Right lobe of liver (tissue), 4 donors: ENCODE measurements around the gene EIF5B.

ENCODE experiments used
- CTCF ChIP-seq, 4 donors: fragments of 200-600 bp in 3 of 4; fragments of 450-650 bp in 1 of 4; IDR thresholded peaks; one replicate each; pipeline versions ENCODE4 v1.5.1 to v1.8.0; 2016 to 2022; ENCODE audit warnings: antibody characterized with exemption in 4 of 4, mild to moderate bottlenecking in 2 of 4
- POLR2A ChIP-seq: fragments of 450-650 bp; IDR thresholded peaks from one replicate; pipeline ENCODE4 v1.6.1; 2017; ENCODE audit warnings: antibody characterized with exemption, mild to moderate bottlenecking
- donor health status: DM: no; HTN: no; CAD: no.
- donor health status: DM: no; HTN: no; CAD: no.
- donor health status: DM: no; HTN: yes; CAD: no.

- TF ChIP-seq CTCF (IDR thresholded peaks at IDR 0.05) = no peak
- TF ChIP-seq POLR2A = no peak
Measured at GRCh38 chr2:99399063-99399462, 61.9 kb downstream of the EIF5B start.
